Subcutaneous adipose tissue (tissue), 4 donors: ENCODE results near the gene WNK2. TPM values are rescaled to one million over a fixed set of nuclear protein-coding genes. Genes with fewer than 3 reads are reported as not detected.

ENCODE experiments used
- total RNA-seq, 4 donors: library from RNA; depleted of rRNA; stranded (reverse); fragments of >200 nt; gene quantifications; one replicate each; pipeline ENCODE4 v1.1.0, GENCODE V29; 2016
- TF ChIP-seq, protein P1 (sequence below): fragments of 450-650 bp; IDR thresholded peaks from one replicate; pipeline ENCODE4 v1.5.1; 2016; ENCODE audit warnings: low read depth, mild to moderate bottlenecking, control low read depth, antibody characterized with exemption, moderate library complexity

Gene WNK2
- total RNA-seq, 4 donors from 2014 or later = not detected

DNA sequence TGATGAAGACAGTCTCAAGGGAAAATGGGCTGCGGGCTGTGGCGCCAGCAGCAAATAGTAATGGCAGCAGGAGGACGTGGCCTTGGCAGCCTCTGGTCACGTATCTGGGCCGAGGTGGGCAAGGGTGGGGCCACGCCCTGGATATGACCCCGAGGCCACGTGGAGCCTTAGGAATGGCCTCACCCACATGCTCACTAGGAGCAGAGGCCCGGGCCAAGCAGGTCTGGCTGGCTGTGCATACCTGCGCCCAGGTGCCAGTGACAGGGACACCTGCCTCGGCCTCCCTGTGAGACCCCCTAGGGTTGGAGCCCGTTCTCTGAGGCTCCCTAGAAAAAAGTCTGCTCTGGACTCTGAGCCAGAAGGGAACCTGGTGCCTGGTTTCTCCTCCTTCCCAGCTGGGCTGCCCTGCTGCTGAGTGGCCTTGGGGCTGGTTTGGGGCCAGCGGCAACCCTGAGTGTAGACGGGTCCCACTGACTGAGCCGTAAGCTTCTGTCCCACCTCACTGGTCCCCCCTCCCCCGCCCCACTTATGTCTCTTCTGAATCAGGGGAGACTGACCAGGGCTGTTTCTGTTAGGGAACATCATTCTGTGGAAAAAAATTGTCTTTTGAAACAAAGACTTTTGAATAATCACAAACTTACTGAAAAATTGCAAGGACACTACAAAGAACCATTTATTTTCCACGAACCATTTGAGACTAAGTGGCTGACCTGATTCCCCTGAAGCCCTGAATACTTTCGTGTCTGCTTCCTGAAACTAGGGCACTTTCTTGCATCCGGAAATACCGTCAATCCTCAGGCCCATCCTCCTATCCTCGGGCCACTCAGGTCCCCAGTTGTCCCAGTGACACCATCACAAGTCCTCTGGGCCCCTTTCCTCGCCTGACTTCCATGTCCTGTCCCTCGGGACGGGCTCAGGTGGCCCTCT lies 60.8 kb downstream of the WNK2 start:
- TF ChIP-seq, protein P1, sequence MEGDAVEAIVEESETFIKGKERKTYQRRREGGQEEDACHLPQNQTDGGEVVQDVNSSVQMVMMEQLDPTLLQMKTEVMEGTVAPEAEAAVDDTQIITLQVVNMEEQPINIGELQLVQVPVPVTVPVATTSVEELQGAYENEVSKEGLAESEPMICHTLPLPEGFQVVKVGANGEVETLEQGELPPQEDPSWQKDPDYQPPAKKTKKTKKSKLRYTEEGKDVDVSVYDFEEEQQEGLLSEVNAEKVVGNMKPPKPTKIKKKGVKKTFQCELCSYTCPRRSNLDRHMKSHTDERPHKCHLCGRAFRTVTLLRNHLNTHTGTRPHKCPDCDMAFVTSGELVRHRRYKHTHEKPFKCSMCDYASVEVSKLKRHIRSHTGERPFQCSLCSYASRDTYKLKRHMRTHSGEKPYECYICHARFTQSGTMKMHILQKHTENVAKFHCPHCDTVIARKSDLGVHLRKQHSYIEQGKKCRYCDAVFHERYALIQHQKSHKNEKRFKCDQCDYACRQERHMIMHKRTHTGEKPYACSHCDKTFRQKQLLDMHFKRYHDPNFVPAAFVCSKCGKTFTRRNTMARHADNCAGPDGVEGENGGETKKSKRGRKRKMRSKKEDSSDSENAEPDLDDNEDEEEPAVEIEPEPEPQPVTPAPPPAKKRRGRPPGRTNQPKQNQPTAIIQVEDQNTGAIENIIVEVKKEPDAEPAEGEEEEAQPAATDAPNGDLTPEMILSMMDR = no peak

DNA sequence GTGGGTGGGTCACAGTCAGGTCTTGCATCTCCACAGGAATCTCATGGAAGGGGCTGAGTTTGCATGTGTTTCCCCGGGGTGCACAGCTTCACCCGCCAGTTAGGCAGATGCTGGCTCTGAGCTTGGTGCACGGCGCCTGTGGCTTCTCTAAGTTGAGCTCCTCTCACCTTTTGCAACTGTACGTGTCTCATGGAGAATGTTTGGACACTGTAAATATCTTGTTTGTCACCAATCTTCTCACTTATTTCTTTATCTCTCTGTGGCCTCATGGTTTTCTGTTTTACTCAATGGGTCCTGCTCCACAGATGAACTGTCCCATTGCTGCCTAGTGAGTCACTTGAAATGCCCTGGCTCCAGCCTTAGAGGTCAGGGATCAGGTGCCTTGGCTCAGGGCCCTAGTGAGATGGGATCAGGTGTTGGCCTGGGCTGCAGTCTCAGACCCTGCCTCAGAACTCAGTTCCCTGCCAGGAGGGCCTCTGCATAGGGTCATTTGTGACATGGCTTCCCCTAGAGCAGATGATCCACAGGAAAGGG lies 61.6 kb downstream of the WNK2 start:
- TF ChIP-seq, protein P1 = no peak

DNA sequence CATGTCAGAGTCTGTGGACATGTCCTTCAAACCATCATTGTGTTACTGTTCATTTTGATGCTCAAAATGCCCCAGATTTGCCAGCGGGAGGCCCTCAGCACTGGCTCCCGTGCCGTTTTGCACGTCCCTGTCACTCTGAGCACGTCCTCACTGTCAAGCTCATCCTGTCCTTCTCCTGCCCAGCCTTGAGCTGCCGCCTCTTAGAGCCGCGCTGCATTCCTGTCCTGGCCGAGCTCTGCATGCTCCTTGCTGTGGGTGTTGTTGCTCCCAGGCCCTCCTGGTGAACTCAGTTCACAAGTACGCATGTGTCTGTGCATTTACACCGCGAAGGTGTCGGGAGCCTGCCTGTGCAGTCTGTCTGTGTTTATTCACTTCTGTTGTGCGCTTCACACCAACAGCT lies 62.2 kb downstream of the WNK2 start:
- TF ChIP-seq, protein P1 = no peak

DNA sequence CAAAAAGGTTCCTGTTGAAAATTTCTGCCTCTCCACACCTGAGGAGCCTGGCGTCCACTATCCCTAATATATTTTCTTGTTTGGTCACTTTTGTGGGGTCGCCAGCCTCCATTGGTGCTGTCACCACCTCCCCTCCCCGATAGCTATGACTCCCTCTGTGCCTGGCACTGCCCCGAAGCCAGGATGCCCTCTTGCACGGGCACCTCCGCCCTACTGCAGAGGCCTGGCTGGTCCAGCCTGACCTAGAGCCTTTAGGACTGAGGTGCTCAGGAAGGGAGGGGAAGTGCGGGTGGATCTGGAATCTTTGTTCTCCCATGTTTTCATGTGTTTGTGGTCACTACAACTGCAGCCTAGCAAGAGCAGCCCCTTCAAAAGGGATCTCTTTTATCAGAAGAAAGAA lies 62.6 kb downstream of the WNK2 start:
- TF ChIP-seq, protein P1 = no peak

DNA sequence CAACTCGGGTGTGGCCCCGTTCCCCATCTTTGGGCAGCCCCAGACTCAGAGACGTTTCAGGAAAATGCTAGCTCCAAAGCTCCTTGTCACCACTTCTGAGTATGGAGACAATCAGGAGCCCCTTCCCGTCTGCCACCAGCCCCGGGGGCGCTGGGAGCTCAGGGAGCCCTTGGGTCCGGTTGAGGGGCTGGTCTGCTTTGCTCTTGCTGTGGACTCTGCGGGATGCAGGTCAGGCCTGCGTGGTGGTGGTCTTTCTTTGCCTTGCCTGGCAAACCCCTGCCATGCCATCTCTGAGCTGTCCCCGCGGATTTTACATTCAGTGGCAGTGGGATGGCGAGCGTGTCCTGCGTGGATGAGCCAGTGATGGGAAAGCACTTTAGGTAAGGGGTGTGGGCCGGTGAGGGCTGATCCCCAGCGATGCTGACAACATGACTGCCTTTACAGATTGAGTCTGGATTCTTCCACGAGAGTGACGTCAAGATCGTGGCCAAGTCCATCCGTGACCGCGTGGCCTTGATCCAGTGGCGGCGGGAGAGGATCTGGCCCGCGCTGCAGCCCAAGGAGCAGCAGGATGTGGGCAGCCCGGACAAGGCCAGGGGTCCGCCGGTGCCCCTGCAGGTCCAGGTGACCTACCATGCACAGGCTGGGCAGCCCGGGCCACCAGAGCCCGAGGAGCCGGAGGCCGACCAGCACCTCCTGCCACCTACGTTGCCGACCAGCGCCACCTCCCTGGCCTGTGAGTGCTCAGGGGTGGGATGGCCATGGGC lies 63.3 kb downstream of the WNK2 start:
- TF ChIP-seq, protein P1 = no peak

DNA sequence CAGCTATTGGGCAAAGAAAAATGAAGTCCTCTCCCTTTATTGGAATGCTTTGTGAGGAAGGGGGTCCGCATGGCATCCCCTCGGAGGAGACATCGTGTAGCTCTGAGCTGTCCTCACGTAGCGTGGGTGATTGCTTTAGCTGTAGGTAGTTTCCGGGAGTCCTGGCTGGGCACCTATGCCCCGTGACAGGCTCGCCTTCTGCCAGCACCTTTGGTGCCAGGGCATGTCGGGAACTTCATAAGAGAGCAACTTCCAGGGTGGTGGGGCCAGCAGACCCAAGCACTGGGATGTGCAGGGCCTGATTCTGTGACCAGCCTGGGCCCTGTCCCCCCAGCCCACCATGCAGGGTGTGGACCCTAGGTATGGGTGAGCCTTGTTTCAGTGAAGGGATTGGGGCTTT lies 64.0 kb downstream of the WNK2 start:
- TF ChIP-seq, protein P1 = no peak
